NCI-H69 (cell line): ENCODE data around the gene TECRL.

Source experiments
- DNase-seq: peaks from one replicate; lab custom pipeline; 2025; lab: John Stamatoyannopoulos, UW

Gene TECRL

GRCh38 chr4:64409300-64409699 is at the start of gene TECRL:
Gene TECRL (minus strand): TSS chr4:64409450. CDS start chr4:64409351, 99 bp downstream.
- DNase-seq = no peak

DNA sequence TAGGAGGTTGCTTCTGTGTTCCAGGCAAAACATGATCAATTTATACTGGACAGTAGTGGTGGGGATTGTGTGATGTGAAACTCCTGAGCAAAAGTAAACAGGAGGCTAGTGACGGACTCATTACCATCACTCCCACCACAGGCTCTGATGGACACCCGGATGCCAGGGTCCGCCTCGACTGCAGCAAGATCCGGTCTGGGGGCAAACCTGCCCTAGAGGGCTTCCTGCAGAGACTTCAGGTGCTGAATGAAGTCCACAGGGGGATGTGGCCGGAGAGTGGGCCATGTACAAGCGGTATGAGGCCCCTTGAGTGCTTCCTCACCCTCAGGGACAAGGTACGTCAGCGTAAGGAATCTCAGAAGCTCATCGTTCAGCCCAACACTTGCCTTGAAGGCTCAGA is 23.4 kb upstream of the TECRL start:
- no peak for DNase-seq

DNA sequence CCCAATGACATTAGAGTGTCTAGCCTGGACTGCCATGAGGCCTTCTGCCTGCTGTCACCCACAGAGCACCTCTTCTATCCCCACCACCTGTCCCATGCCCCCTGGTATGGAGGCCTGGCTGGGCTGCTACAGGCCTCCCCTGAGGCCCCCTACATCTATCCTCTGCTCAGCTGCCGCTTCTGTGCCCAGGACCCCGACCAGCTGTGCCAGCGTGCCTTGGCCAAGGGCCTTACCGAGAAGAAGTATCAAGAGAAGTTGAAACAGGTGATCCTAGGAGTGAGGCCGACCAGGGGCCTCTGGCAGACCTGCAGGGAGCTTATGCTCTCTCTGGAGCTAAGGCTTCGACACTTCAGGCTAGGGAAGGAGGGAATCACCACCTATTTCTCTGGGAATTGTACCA is 21.7 kb upstream of the TECRL start:
- no peak for DNase-seq

DNA sequence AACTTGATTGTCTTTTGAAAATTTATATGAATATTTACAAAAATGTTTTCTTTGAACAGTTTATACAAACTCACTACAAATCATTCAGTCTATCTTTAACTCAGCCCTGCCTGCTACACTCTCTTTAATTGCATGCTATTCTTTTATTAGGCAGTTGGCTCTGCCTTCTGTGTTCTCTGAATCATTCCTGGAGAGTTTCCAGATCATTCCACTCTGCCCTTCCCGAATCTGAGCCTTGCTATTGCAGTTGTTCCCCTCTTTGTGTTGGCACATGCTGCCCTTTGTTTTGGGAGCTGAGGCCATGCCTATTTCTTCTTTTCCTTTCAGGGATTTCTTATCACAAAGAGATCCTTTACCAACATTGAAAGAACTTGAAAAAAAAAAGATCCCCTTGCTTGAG is 8.7 kb upstream of the TECRL start:
- DNase-seq = peak; percentile 6

GRCh38 chr4:64407000-64407399 is 2.2 kb downstream of the TECRL start:
- no peak for DNase-seq

- no peak for DNase-seq
Measured at GRCh38 chr4:64405761-64406160, 3.5 kb downstream of the TECRL start.

DNA sequence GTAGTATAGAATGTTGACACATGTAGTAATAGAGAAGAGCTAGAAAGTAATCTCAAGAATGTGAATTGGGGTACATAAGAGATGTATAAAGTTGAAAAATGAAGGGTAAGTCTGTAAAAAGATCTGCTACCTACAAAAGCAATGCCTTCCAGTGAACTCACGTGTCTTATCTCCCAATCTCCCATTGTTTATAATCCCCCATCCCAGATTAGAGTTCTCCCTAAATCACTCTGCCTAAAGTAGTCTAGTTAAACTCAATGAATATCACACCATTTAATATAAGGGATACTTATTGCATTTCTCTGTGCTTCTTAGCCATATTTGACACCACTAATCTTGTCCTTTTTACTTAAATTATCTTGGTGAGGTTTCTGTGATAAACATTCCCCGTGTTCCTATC is 6.6 kb downstream of the TECRL start:
- DNase-seq = no peak

DNA sequence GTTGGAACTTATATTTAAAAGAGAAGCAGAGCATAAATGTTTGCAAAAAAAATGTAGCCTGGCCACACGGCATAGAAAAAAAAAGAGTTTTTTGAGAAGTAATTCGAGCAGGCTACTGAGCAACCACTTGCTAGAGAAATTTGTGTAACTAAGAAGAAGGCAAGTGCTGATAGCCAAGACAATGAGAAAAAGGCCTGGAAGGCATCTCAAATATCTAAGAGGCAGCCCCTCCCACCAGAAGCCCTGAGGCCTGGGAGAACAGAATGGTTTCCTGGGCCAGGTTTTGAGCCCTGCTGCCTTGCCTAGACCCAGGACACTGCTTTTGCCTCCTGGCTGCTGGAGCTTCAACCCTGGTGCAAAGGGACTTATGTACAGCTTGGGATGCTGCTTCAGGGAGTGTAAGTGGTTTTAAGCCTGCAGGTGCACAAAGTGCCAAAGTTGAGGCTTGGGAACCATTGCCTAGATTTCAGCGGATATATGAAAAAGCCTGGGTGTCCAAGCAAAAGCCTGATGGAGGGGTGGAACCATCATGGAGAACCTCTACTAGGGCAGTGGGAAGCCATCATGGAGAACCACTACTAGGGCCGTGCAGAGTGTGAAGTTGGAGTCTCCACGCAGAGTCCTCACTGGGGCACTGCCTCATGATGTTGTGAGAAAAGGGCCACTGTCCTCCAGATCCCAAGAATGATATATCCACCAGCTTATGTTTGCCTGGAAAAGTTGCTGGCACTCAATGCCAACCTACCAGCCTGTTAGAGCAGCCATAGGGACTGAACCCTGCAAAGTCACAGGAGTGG is 9.7 kb downstream of the TECRL start:
- DNase-seq = no peak

- no peak for DNase-seq
Measured at GRCh38 chr4:64394469-64394868, 14.8 kb downstream of the TECRL start.

GRCh38 chr4:64388252-64388651 is 21.0 kb downstream of the TECRL start:
- DNase-seq = no peak

DNA sequence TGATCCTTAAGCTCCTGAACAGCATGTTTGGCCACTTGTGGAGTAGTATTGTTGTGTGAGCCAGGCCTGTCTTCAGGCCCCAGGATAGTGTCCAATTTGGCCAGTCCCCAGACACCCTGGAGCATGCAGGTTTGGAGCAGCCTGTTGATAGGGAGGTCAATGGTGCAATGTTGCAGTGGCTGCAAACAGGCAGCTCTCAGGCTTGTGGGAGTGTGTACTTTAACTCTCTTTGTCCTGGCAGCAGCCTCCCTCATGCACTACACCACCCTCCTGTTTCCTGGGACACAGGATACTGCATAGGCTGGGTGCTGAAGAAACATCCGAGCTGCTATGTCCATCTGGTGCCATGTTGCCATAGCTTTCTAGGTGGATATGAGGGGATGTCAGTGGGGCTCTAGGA is 24.0 kb downstream of the TECRL start:
- DNase-seq = no peak

GRCh38 chr4:64384237-64385203 is 24.7 kb downstream of the TECRL start:
- no peak for DNase-seq

DNA sequence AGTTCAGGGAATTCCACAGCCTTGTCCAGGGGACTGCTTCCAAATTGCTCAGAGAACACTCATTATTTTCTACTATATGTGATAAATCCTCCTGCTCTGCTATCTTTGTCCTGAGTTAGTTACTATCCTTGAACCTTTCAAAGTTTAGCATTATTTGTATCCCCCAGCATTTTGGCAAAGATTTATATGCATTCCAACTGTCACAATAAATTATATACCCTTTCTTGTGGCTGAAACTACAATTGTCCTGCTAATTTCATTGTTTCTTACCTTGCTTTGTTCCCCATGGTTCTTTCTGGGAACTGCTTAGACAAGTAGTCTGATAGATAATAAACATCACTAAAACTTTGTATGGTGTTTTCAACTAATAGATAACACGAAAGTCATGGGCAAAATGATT is 40.5 kb downstream of the TECRL start:
- no peak for DNase-seq

DNA sequence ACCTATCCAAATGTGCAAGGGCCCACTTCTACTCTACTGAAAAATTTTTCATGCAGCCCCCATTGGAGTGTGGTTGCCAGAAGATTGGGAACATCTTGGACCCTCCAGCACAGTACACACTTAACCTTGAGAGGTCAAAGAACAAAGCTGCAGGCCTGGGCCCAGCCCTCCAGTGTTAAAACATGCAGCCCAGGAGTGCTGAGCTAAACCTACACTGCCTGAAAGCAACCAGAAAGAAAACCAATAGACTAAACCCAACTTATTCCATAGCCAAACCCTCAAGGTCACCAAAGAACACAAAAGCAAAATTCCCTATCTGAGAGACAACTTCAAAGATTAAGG is 47.9 kb downstream of the TECRL start:
- DNase-seq = no peak

DNA sequence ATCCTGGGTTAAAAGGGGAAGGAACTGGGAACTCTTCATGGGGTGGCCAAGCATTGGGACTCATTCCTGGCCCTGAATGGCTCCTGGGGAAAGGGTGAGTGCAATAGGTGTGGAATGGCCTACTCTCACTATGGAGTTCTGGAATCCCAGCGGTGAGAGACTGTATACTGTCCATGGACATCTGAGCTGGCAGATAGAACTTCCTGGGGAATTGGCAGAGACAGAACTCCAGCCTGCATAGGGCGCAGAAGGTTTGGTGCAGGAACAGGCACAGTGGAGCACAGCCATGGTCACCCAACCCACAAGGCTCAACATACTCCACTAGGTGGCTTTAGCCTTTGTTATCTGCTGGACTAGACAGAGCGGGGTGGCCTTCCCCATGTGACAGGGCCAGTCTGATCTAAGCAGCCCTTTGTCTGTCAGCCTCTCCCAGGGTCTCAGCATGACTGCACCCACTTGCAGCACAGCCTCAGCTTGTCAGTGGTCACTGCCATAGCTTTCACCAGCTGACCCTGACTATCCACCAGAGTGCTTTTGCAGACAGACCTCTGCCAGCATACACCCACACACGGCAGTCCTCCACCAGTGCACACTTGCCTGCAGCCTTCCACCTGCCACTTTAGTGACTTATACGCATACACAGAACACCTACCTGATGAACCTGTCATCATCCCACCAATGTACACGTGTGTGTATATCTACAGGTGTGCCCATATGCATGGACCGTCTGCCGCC is 48.4 kb downstream of the TECRL start:
- no peak for DNase-seq

GRCh38 chr4:64359489-64359888 is 49.8 kb downstream of the TECRL start:
- no peak for DNase-seq

- DNase-seq = no peak
Measured at GRCh38 chr4:64353904-64354303, 55.3 kb downstream of the TECRL start.

GRCh38 chr4:64341711-64342110 is 67.5 kb downstream of the TECRL start:
- peak; percentile 2 for DNase-seq

GRCh38 chr4:64340218-64341110 is 68.8 kb downstream of the TECRL start:
- no peak for DNase-seq

- DNase-seq = no peak
Measured at GRCh38 chr4:64334964-64335363, 74.3 kb downstream of the TECRL start.

DNA sequence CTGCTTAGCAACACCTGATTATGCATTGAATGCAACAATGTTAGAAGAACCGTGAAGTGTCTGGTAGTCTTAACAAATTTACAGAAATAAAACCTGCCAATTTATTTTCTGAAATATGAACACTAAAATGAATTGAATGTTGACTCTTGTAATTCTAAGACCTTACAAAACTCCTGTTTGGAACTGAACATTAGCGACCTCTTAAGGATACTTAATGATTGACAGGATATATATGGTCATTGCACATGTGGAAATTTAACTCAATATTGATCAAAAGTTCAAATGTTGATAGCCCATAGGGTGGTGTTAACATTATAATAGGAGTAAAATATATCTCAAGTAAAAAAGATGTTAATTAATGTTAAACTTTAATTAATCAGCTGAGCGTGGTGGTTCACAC is 79.1 kb downstream of the TECRL start:
- peak; percentile 0 for DNase-seq
